SU-DHL-6 (cell line): ENCODE data around the gene MYT1.

Experiments used
- H2AFZ ChIP-seq: fragments of 200-600 bp; sonication (generic); 2 replicates; pipeline ENCODE4 v1.6.1; 2014; ENCODE audit warnings: low read depth, mild to moderate bottlenecking, moderate library complexity, mixed read lengths, antibody characterized with exemption, low read length; ENCODE audit not compliant: severe bottlenecking
- H3F3A ChIP-seq: fragments of 200-600 bp; shearing (Covaris generic); 2 replicates; pipeline ENCODE4 v1.6.0; 2016; ENCODE audit warnings: antibody characterized with exemption, mild to moderate bottlenecking; ENCODE audit not compliant: insufficient read depth
- H3K27ac ChIP-seq: fragments of 200-600 bp; sonication (generic); 2 replicates; pipeline ENCODE4 v1.5.1; 2016; ENCODE audit warnings: low read depth, mild to moderate bottlenecking, low read length, moderate library complexity, mixed read lengths
- H3K27me3 ChIP-seq: fragments of 200-600 bp; sonication (generic), shearing (Covaris generic); 2 replicates; pipeline ENCODE4 v1.6.0; 2014; ENCODE audit warnings: mild to moderate bottlenecking, low read length
- H3K36me3 ChIP-seq: fragments of 200-600 bp; sonication (generic); 2 replicates; pipeline ENCODE4 v1.6.1; 2014; ENCODE audit warnings: mild to moderate bottlenecking, low read length, mixed read lengths
- H3K4me2 ChIP-seq: fragments of 300-600, 200-600 bp; shearing (Covaris generic), sonication (generic); 2 replicates; pipeline ENCODE4 v1.6.0; 2014; ENCODE audit warnings: low read length, low read depth, mild to moderate bottlenecking; ENCODE audit not compliant: poor library complexity, severe bottlenecking
- H3K4me3 ChIP-seq: fragments of 200-600 bp; sonication (generic); 2 replicates; pipeline ENCODE4 v1.5.1; 2014; ENCODE audit warnings: antibody characterized with exemption, low read length, mild to moderate bottlenecking, mixed read lengths; ENCODE audit not compliant: insufficient read depth, poor library complexity, severe bottlenecking
- H3K79me2 ChIP-seq: fragments of 200-600 bp; sonication (generic); 2 replicates; pipeline ENCODE4 v1.6.1; 2014; ENCODE audit warnings: mild to moderate bottlenecking, low read length, moderate library complexity; ENCODE audit not compliant: insufficient read depth
- H3K9ac ChIP-seq: fragments of 200-600 bp; sonication (generic); 2 replicates; pipeline ENCODE4 v1.7.0; 2014; ENCODE audit warnings: mild to moderate bottlenecking, low read length
- H3K9me2 ChIP-seq: fragments of 200-600 bp; sonication (generic); replicated peaks from 2 replicates; pipeline ENCODE4 v1.6.1; 2014; ENCODE audit warnings: low read length; ENCODE audit not compliant: insufficient read depth
- H3K9me3 ChIP-seq: fragments of 200-600 bp; sonication (generic); 2 replicates; pipeline ENCODE4 v1.6.1; 2014; ENCODE audit warnings: low read length, mixed read lengths; ENCODE audit not compliant: insufficient read depth
- H4K20me1 ChIP-seq: fragments of 200-600 bp; sonication (generic); 2 replicates; pipeline ENCODE4 v1.6.1; 2014; ENCODE audit warnings: low read depth, mild to moderate bottlenecking, antibody characterized with exemption, low read length, moderate library complexity, mixed read lengths
- CTCF ChIP-seq: fragments of 200-600 bp; sonication (generic); IDR thresholded peaks from one replicate; pipeline ENCODE4 v1.5.1; 2017; ENCODE audit warnings: antibody characterized with exemption, mild to moderate bottlenecking, low read length, moderate library complexity; ENCODE audit not compliant: insufficient read depth, poor library complexity, severe bottlenecking
- EZH2phosphoT487 ChIP-seq: fragments of 200-600 bp; sonication (generic), shearing (Covaris generic); conservative IDR thresholded peaks from 2 replicates; pipeline ENCODE4 v1.6.1; 2018; ENCODE audit warnings: mild to moderate bottlenecking, antibody characterized with exemption, low read length, moderate library complexity, mixed read lengths

MYT1 gene

GRCh38 chr20:64138276-64138815 lies 25.9 kb upstream of the MYT1 start:
- TF ChIP-seq EZH2phosphoT487 (no peak), CTCF (no peak)
- no peaks in the 10 kb centered on the region for H3K9me2 ChIP-seq
- H3K36me3 ChIP-seq, result no peaks in the 10 kb centered on the region

GRCh38 chr20:64139199-64140060 lies 24.8 kb upstream of the MYT1 start:
- TF ChIP-seq CTCF (no peak), EZH2phosphoT487 (no peak)
- Histone ChIP-seq H2AFZ (no peak overlapping the region), H3K4me3 (no peak overlapping the region), H3F3A (no peaks in the 10 kb centered on the region), H3K27ac (no peak overlapping the region), H3K36me3 (no peaks in the 10 kb centered on the region), H3K9me3 (peaks cover 5% of the 10 kb centered on the region; the same call in 1 of the 2 replicates), H3K79me2 (no peaks in the 10 kb centered on the region), H3K4me2 (no peak overlapping the region), H4K20me1 (no peaks in the 10 kb centered on the region), H3K27me3 (no peaks in the 10 kb centered on the region), H3K9me2 (no peaks in the 10 kb centered on the region), H3K9ac (no peak overlapping the region)

More at GRCh38 chr20:64138276-64138815, 25.9 kb upstream of the MYT1 start:
- H3K9me3 ChIP-seq, result no peaks in the 10 kb centered on the region
- H4K20me1 ChIP-seq, result no peaks in the 10 kb centered on the region
- H3K9ac ChIP-seq, result no peak overlapping the region
- H2AFZ ChIP-seq, result no peak overlapping the region
- H3K27ac ChIP-seq, result no peak overlapping the region
- no peak overlapping the region for H3K4me3 ChIP-seq
- H3K79me2 ChIP-seq, result no peaks in the 10 kb centered on the region
- H3F3A ChIP-seq, result no peaks in the 10 kb centered on the region
- H3K27me3 ChIP-seq, result no peaks in the 10 kb centered on the region
- H3K4me2 ChIP-seq, result no peak overlapping the region

DNA sequence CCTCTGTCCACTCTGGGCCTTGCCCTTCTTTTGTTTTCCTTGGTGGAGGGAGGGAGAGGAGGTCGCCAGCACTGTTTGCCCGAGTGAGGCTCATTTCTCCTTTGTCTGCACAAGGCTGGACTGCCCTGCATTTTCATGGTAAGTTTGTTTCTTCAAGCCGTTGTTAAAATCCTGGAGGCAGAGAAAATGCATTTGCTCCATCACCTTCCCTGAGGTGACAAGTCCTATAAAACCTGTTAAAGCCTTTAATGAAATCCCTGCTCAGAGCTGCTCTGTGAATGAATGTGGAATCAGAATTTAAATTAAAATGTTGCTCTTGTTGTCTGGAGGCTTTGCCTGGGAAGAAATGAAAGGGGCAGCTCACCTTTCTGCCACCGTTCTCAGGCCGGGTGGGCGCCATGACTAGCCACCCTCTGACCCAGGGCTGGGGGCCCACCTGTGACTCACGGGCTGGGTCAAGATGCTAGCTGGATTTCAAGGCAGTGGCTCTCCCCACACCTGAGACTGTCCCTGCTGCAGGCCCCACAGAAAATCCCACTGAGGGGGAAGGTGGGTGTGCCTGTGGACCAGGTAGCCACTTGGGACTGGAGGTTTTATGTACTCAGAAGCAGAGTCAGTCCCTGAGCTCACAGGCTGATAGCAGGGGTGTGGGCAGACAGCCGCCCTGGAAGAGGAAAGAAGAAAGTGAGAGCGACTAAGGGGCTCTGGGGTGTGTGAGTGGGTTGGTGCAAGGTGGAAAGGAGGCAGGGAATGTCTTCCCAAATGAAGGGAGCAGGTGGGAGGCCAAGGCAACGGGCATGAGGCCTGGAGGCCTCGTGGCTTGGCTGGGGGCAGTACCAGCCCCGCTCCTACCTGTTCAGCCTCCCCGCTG lies 24.0 kb upstream of the MYT1 start:
- Histone ChIP-seq H3K4me3 (no peak overlapping the region), H2AFZ (no peak overlapping the region), H3K9ac (no peak overlapping the region), H3K36me3 (no peaks in the 10 kb centered on the region), H3K79me2 (no peaks in the 10 kb centered on the region), H3K27ac (no peak overlapping the region), H3K27me3 (no peaks in the 10 kb centered on the region), H3K9me2 (no peaks in the 10 kb centered on the region), H3K4me2 (no peak overlapping the region), H4K20me1 (no peaks in the 10 kb centered on the region), H3K9me3 (peaks cover 13% of the 10 kb centered on the region), H3F3A (no peaks in the 10 kb centered on the region)
- TF ChIP-seq CTCF, result no peak
- TF ChIP-seq EZH2phosphoT487, result no peak
